GM18502 (cell line): Measurements from ENCODE around the gene STAT2.
"Not testable (repeated sequence)": the region's sequence is repeated elsewhere in the genome, so short reads cannot be mapped to it uniquely, and the experiment has no call there.

Experiments used
- ATAC-seq: cut with Tn5 transposase; IDR thresholded peaks from one replicate; pipeline ENCODE4 v1.9.1; 2021; ENCODE audit warnings: mild to moderate bottlenecking; ENCODE audit not compliant: unreplicated experiment, poor library complexity

Gene STAT2

GRCh38 chr12:56362130-56363059, 2.5 kb upstream of the STAT2 start, which contains the start of gene APOF:
Gene APOF (minus strand): TSS chr12:56362857. CDS start chr12:56362745, 112 bp downstream.
- ATAC-seq = no peak

- no peak for ATAC-seq
Measured at GRCh38 chr12:56361487-56362129, 1.7 kb upstream of the STAT2 start.

GRCh38 chr12:56358836-56359532, 923 bp downstream of the STAT2 start:
- no peak for ATAC-seq

- no peak for ATAC-seq
Measured at GRCh38 chr12:56351325-56351724, 8.6 kb downstream of the STAT2 start.

- ATAC-seq = no peak
Measured at GRCh38 chr12:56350662-56351061, 9.2 kb downstream of the STAT2 start.

- ATAC-seq = no peak
Measured at GRCh38 chr12:56348776-56349175, 11.1 kb downstream of the STAT2 start.

GRCh38 chr12:56347255-56347654, 12.7 kb downstream of the STAT2 start:
- not testable (repeated sequence) for ATAC-seq

GRCh38 chr12:56346675-56347074, 13.2 kb downstream of the STAT2 start:
- no peak for ATAC-seq

- ATAC-seq = not testable (repeated sequence)
Measured at GRCh38 chr12:56342290-56342689, 17.6 kb downstream of the STAT2 start.

GRCh38 chr12:56341616-56342015, 18.3 kb downstream of the STAT2 start:
- ATAC-seq = no peak

- no peak for ATAC-seq
Measured at GRCh38 chr12:56339158-56339422, 20.8 kb downstream of the STAT2 start.

GRCh38 chr12:56338308-56339157, 21.4 kb downstream of the STAT2 start, which contains the start of gene IL23A:
Gene IL23A (plus strand): TSS chr12:56338884. CDS start chr12:56339045, 161 bp downstream.
- ATAC-seq = peak; percentile 44

- ATAC-seq = no peak
Measured at GRCh38 chr12:56337753-56338251, 22.1 kb downstream of the STAT2 start.

GRCh38 chr12:56336361-56337167, 23.3 kb downstream of the STAT2 start:
- ATAC-seq = no peak

GRCh38 chr12:56335527-56335926, 24.4 kb downstream of the STAT2 start:
- not testable (repeated sequence) for ATAC-seq

GRCh38 chr12:56334490-56334793, 25.5 kb downstream of the STAT2 start:
- ATAC-seq = no peak

- peak; percentile 89 for ATAC-seq
Measured at GRCh38 chr12:56333679-56334489, 26.0 kb downstream of the STAT2 start, which contains the start of gene PAN2. Gene PAN2 (minus strand): TSS chr12:56334000. CDS start chr12:56333094, 906 bp downstream.

- no peak for ATAC-seq
Measured at GRCh38 chr12:56333197-56333678, 26.7 kb downstream of the STAT2 start.
